GM12865 (cell line): ENCODE results near the gene PELI3.

Experiments
- DNase-seq: peaks from one replicate; pipeline ENCODE4 v3.0.0; 2010; ENCODE audit warnings: low read depth
- H3K4me3 ChIP-seq: 2 replicates; pipeline ENCODE4 v1.5.1; 2011; ENCODE audit warnings: mild to moderate bottlenecking, low read depth, low read length, control low read depth
- CTCF ChIP-seq: IDR thresholded peaks from 2 replicates; pipeline ENCODE4 v1.5.1; 2011; ENCODE audit warnings: low read length, control low read depth, low read depth, inconsistent platforms; ENCODE audit not compliant: insufficient read depth; ENCODE audit errors: missing control alignments

The PELI3 gene

GRCh38 chr11:66468691-66469090 lies 2.0 kb downstream of the PELI3 start:
- no peak for DNase-seq
- H3K4me3 ChIP-seq: no peak overlapping the region
- no peak for TF ChIP-seq CTCF

- DNase-seq: no peak
- TF ChIP-seq CTCF: no peak
- H3K4me3 ChIP-seq: no peak overlapping the region
Measured at GRCh38 chr11:66469441-66469840, 2.7 kb downstream of the PELI3 start.

- H3K4me3 ChIP-seq: no peak overlapping the region
- DNase-seq: no peak
- no peak for TF ChIP-seq CTCF
Measured at GRCh38 chr11:66470015-66470414, 3.3 kb downstream of the PELI3 start.

- TF ChIP-seq CTCF: no peak
- no peak overlapping the region for H3K4me3 ChIP-seq
- no peak for DNase-seq
Measured at GRCh38 chr11:66471142-66471541, 4.4 kb downstream of the PELI3 start.

- TF ChIP-seq CTCF: no peak
- DNase-seq: no peak
- H3K4me3 ChIP-seq: no peak overlapping the region
Measured at GRCh38 chr11:66472054-66472453, 5.3 kb downstream of the PELI3 start.

GRCh38 chr11:66473167-66473566 lies 6.5 kb downstream of the PELI3 start:
- no peak for DNase-seq
- no peak for TF ChIP-seq CTCF
- H3K4me3 ChIP-seq: no peak overlapping the region
